ENCODE measurements around the gene APLP2.

- TF ChIP-seq EZH2 (IDR thresholded peaks at IDR 0.05; ENCODE audit: low read length, unreplicated experiment), result no peak
- no peak for TF ChIP-seq EZH2phosphoT487 (IDR thresholded peaks at IDR 0.05; ENCODE audit: borderline replicate concordance, low read length)
- TF ChIP-seq CTCF (conservative IDR thresholded peaks at IDR 0.05; ENCODE audit: low read depth, low read length), result no peak
Observed at GRCh38 chr11:130086669-130087068, 17.0 kb downstream of the APLP2 start.
